MM.1S (cell line): ENCODE measurements around the gene ERCC2.

Experiments used
- DNase-seq: peaks from one replicate; pipeline ENCODE4 v3.0.0-alpha.2; 2015
- H2AFZ ChIP-seq: fragments of 300-600 bp; sonication (generic); 2 replicates; pipeline ENCODE4 v1.6.0; 2016; ENCODE audit warnings: antibody characterized with exemption, low read length
- H3F3A ChIP-seq: fragments of 300-600 bp; sonication (generic); 2 replicates; pipeline ENCODE4 v1.6.1; 2016; ENCODE audit warnings: mild to moderate bottlenecking, antibody characterized with exemption, low read length, moderate library complexity, mixed read lengths; ENCODE audit not compliant: insufficient read depth
- H3K27ac ChIP-seq: fragments of 300-600 bp; sonication (generic); 2 replicates; pipeline ENCODE4 v1.5.1; 2016; ENCODE audit warnings: mild to moderate bottlenecking, low read length
- H3K27me3 ChIP-seq: fragments of 300-600 bp; sonication (generic); replicated peaks from 2 replicates; pipeline ENCODE4 v1.6.0; 2016; ENCODE audit warnings: low read length; ENCODE audit not compliant: insufficient read depth
- H3K36me3 ChIP-seq: fragments of 300-600 bp; sonication (generic); replicated peaks from 2 replicates; pipeline ENCODE4 v1.6.1; 2016; ENCODE audit warnings: mild to moderate bottlenecking, low read length, mixed read lengths; ENCODE audit not compliant: insufficient read depth
- H3K4me1 ChIP-seq: fragments of 300-600 bp; sonication (generic); 2 replicates; pipeline ENCODE4 v1.6.1; 2016; ENCODE audit warnings: low read length, mixed read lengths
- H3K4me2 ChIP-seq: fragments of 300-600 bp; sonication (generic); 2 replicates; pipeline ENCODE4 v1.6.0; 2016; ENCODE audit warnings: low read depth, low read length
- H3K4me3 ChIP-seq: fragments of 300-600 bp; sonication (generic); 2 replicates; pipeline ENCODE4 v1.5.1; 2016; ENCODE audit warnings: low read length, mixed read lengths
- H3K79me2 ChIP-seq: fragments of 300-600 bp; sonication (generic); 2 replicates; pipeline ENCODE4 v1.6.1; 2016; ENCODE audit warnings: mixed run types, low read length, mixed read lengths
- H3K9ac ChIP-seq: fragments of 300-600 bp; sonication (generic); 2 replicates; pipeline ENCODE4 v1.6.1; 2016; ENCODE audit warnings: low read length, mixed read lengths
- H3K9me2 ChIP-seq: fragments of 300-600 bp; sonication (generic); replicated peaks from 2 replicates; pipeline ENCODE4 v1.6.1; 2016; ENCODE audit warnings: mild to moderate bottlenecking, low read length, mixed read lengths; ENCODE audit not compliant: insufficient read depth
- H3K9me3 ChIP-seq: fragments of 300-600 bp; sonication (generic); replicated peaks from 2 replicates; pipeline ENCODE4 v1.6.1; 2016; ENCODE audit warnings: mild to moderate bottlenecking, low read length, mixed read lengths; ENCODE audit not compliant: insufficient read depth
- H4K20me1 ChIP-seq: fragments of 300-600 bp; sonication (generic); 2 replicates; pipeline ENCODE4 v1.6.1; 2016; ENCODE audit warnings: mild to moderate bottlenecking, low read length, moderate library complexity, mixed read lengths; ENCODE audit not compliant: insufficient read depth
- EZH2 ChIP-seq: fragments of 300-600 bp; sonication (generic); optimal IDR thresholded peaks from 2 replicates; pipeline ENCODE3; 2017; ENCODE audit warnings: low read depth, mild to moderate bottlenecking, antibody characterized with exemption, low read length, mixed read lengths
- EZH2phosphoT487 ChIP-seq: fragments of 300-600 bp; sonication (generic); IDR thresholded peaks from 2 replicates; pipeline ENCODE4 v1.6.1; 2018; ENCODE audit warnings: antibody characterized with exemption, low read length
- TF ChIP-seq, protein P1 (sequence below): fragments of 300-600 bp; sonication (generic); IDR thresholded peaks from 2 replicates; pipeline ENCODE4 v1.5.1; 2016; ENCODE audit warnings: antibody characterized with exemption, low read length, mixed read lengths

The ERCC2 gene

DNA sequence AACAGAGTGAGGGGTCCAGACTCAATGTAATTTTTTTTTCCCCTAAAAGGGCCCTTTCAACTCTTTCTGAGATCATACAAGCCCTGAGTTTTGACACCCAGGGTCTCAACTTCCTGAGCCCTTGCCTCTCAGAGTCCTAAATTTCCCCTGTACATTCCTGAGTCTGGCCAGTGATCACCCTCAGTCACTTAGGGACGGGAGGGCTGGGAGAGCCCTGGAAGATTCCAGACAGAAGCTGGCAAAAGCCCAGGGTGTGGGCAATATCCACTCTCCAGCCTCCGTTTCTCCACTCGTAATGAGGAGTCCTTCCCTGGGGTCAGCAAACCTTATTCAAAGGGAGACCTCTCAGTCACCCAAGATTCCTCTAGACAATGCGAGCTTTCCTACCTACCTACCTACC, 32.9 kb upstream of the ERCC2 start:
- no peak overlapping the region for H2AFZ ChIP-seq
- no peaks in the 10 kb centered on the region for H3F3A ChIP-seq
- no peaks in the 10 kb centered on the region for H3K27me3 ChIP-seq
- H3K4me3 ChIP-seq, result no peak overlapping the region
- no peaks in the 10 kb centered on the region for H4K20me1 ChIP-seq
- H3K4me1 ChIP-seq, result no peaks in the 10 kb centered on the region
- DNase-seq, result no peak
- peaks cover 18% of the 10 kb centered on the region for H3K79me2 ChIP-seq
- no peaks in the 10 kb centered on the region for H3K9me2 ChIP-seq
- no peak overlapping the region for H3K27ac ChIP-seq
- no peak for TF ChIP-seq EZH2phosphoT487
- H3K36me3 ChIP-seq, result no peaks in the 10 kb centered on the region
- H3K9ac ChIP-seq, result no peak overlapping the region
- H3K4me2 ChIP-seq, result no peak overlapping the region
- H3K9me3 ChIP-seq, result no peaks in the 10 kb centered on the region

DNA sequence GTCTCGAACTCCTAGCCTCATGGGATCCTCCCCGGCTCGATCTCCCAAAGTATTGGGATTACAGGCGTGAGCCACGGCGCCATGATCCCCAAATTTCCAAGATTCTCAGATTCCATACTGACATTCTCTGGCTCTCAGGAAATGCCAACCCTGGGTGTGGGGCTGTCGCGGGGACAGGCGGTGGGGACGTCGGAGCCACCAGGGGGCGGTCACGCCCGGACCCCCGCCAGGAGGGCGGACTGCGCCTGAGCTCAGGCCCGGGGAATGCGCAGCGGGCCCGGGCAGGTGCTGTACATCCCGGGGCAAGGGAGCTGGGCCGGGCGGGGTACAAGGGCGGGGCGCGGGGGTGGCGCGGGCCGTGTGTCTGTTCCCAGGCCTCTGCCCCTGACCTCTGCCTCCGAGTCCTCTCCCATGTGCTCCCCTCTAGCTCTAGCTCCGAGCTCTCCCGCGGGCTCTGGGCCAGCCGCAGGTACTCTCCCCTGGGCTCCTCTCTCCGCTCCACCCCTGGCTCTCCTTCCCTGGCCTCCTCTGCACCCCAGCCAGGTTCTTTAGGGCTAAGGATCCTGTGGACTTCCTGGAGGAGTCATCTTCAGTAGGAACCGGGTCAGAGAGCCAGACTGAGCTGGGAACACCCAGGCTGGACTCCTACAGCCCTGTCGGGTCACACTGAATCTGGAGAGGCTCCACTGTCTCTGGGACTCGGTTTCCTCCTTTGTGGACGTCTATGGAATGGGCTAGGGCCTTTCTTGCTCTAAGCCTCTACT, 32.1 kb upstream of the ERCC2 start:
- H3K27ac ChIP-seq, result no peak overlapping the region
- no peak overlapping the region for H3K9ac ChIP-seq
- no peak for TF ChIP-seq EZH2
- TF ChIP-seq, protein P1, sequence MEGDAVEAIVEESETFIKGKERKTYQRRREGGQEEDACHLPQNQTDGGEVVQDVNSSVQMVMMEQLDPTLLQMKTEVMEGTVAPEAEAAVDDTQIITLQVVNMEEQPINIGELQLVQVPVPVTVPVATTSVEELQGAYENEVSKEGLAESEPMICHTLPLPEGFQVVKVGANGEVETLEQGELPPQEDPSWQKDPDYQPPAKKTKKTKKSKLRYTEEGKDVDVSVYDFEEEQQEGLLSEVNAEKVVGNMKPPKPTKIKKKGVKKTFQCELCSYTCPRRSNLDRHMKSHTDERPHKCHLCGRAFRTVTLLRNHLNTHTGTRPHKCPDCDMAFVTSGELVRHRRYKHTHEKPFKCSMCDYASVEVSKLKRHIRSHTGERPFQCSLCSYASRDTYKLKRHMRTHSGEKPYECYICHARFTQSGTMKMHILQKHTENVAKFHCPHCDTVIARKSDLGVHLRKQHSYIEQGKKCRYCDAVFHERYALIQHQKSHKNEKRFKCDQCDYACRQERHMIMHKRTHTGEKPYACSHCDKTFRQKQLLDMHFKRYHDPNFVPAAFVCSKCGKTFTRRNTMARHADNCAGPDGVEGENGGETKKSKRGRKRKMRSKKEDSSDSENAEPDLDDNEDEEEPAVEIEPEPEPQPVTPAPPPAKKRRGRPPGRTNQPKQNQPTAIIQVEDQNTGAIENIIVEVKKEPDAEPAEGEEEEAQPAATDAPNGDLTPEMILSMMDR, result no peak
- TF ChIP-seq EZH2phosphoT487, result no peak
- no peak for DNase-seq
- H3K9me3 ChIP-seq, result no peaks in the 10 kb centered on the region
- H3F3A ChIP-seq, result no peaks in the 10 kb centered on the region
- H3K36me3 ChIP-seq, result no peaks in the 10 kb centered on the region
- H3K4me3 ChIP-seq, result no peak overlapping the region
- H3K4me2 ChIP-seq, result no peak overlapping the region
- no peaks in the 10 kb centered on the region for H4K20me1 ChIP-seq
- no peaks in the 10 kb centered on the region for H3K4me1 ChIP-seq
- H3K9me2 ChIP-seq, result no peaks in the 10 kb centered on the region
- H3K27me3 ChIP-seq, result no peaks in the 10 kb centered on the region
- peaks cover 11% of the 10 kb centered on the region for H3K79me2 ChIP-seq
- no peak overlapping the region for H2AFZ ChIP-seq

DNA sequence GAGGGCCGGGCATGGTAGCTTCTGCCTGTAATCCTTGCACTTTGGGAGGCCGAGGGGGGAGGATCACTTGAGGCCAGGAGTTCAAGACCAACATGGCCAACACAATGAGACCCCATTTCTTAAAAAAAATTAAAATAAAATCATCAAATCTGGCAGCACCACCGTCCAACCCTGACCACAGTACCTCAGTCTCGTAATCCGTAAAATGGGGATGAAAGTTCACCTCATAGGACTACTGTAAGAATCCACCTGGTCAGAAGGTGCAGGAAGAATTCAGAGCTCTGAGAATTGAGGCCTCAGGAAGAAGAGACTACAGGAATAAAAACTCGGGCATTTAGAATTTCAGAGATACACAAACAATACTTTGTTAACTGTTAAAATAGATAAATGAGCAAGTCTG, 31.4 kb upstream of the ERCC2 start:
- Histone ChIP-seq H3K9me3 (no peaks in the 10 kb centered on the region), H3K4me1 (no peaks in the 10 kb centered on the region), H3K79me2 (peaks cover 4% of the 10 kb centered on the region), H3K27ac (no peak overlapping the region), H3K27me3 (no peaks in the 10 kb centered on the region), H3K4me3 (no peak overlapping the region), H3K9ac (no peak overlapping the region), H2AFZ (no peak overlapping the region), H4K20me1 (no peaks in the 10 kb centered on the region), H3K9me2 (no peaks in the 10 kb centered on the region), H3K36me3 (no peaks in the 10 kb centered on the region), H3F3A (no peaks in the 10 kb centered on the region), H3K4me2 (no peak overlapping the region)
- TF ChIP-seq, protein P1, result no peak
- no peak for TF ChIP-seq EZH2
- TF ChIP-seq EZH2phosphoT487, result no peak
- no peak for DNase-seq

DNA sequence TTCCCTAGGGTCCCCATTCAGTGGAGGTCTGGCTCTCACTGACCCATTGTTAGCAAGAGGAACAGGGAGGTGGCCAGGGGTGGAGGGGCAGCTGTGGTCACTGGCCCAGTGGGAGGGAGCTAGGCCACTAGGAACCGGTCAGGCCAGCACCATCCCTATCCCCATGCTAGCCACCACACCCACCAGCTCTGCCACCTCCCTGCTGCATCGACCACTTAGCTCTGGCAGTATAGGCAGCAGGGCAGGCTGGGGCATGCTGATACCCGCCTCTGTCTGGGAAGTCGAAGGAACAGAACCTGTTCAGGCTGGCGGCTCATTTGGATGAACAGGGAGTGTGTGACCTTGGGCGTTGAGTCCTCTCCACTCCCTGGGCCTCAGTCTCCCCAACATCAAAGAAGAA, 29.8 kb upstream of the ERCC2 start:
- H2AFZ ChIP-seq, result no peak overlapping the region
- DNase-seq, result no peak
- no peaks in the 10 kb centered on the region for H3K79me2 ChIP-seq
- H3K9me3 ChIP-seq, result no peaks in the 10 kb centered on the region
- H3K27me3 ChIP-seq, result no peaks in the 10 kb centered on the region
- no peaks in the 10 kb centered on the region for H3F3A ChIP-seq
- H3K4me1 ChIP-seq, result no peaks in the 10 kb centered on the region
- H3K9ac ChIP-seq, result no peak overlapping the region
- H3K9me2 ChIP-seq, result no peaks in the 10 kb centered on the region
- no peak overlapping the region for H3K4me2 ChIP-seq
- no peaks in the 10 kb centered on the region for H4K20me1 ChIP-seq
- H3K27ac ChIP-seq, result no peak overlapping the region
- TF ChIP-seq EZH2 (no peak), EZH2phosphoT487 (no peak)
- TF ChIP-seq, protein P1, result no peak
- no peaks in the 10 kb centered on the region for H3K36me3 ChIP-seq
- H3K4me3 ChIP-seq, result no peak overlapping the region
